Esophagus muscularis mucosa (tissue), 4 donors: Measurements from ENCODE around the gene NBEA. TPM values are rescaled to one million over a fixed set of nuclear protein-coding genes. Genes with fewer than 3 reads are reported as not detected.

Experiments
- DNase-seq: peaks from one replicate; pipeline ENCODE4 v3.0.0-alpha.2; 2017; ENCODE audit errors: extremely low spot score
- H3K27ac ChIP-seq, 4 donors: fragments of 200-600 bp; sonication (generic); replicated peaks in 1 of 4; 1 replicate in 3 of 4; 2 replicates in 1 of 4; pipeline ENCODE4 v1.5.1; 2016 to 2019; ENCODE audit warnings: mild to moderate bottlenecking in 1 of 4
- H3K27me3 ChIP-seq, 4 donors: fragments of 200-600 bp; sonication (generic); one replicate each; pipeline versions ENCODE4 v1.5.1 to v1.6.0; 2016 to 2019
- H3K36me3 ChIP-seq, 4 donors: fragments of 200-600 bp; sonication (generic); one replicate each; pipeline ENCODE4 v1.5.1; 2016 to 2019
- H3K4me1 ChIP-seq, 4 donors: fragments of 200-600 bp; sonication (generic); one replicate each; pipeline ENCODE4 v1.5.1; 2016 to 2019
- H3K4me3 ChIP-seq, 4 donors: fragments of 200-600 bp; sonication (generic); 1 replicate in 2 of 4; 2 replicates in 2 of 4; pipeline ENCODE4 v1.5.1; 2016 to 2019; ENCODE audit warnings: mild to moderate bottlenecking in 4 of 4, moderate library complexity in 1 of 4
- H3K9me3 ChIP-seq, 4 donors: fragments of 200-600 bp; sonication (generic); 1 replicate in 3 of 4; 2 replicates in 1 of 4; pipeline ENCODE4 v1.5.1; 2016 to 2019
- EP300 ChIP-seq: sonication (generic); formaldehyde crosslinking; IDR thresholded peaks from one replicate; pipeline ENCODE4 v1.6.1; 2017; ENCODE audit warnings: antibody characterized with exemption
- POLR2A ChIP-seq: fragments of 450-650 bp; IDR thresholded peaks from one replicate; pipeline ENCODE4 v1.6.1; 2017; ENCODE audit warnings: antibody characterized with exemption, moderate library complexity, mild to moderate bottlenecking, low read depth
- POLR2AphosphoS5 ChIP-seq, 2 donors: sonication (generic); formaldehyde crosslinking; IDR thresholded peaks; one replicate each; pipeline ENCODE4 v1.6.1; 2017; ENCODE audit warnings: antibody characterized with exemption in 2 of 2
- WGBS: methylation state at CpG from one replicate; pipeline ENCODE4 v1.1.5; 2018; 5-methylcytosine and 5-hydroxymethylcytosine counted together
- intact Hi-C: fragments of 100-400 bp; cut with DNase I; formaldehyde crosslinking; loops from one replicate; pipeline ENCODE4 v1.15.1; 2023
- total RNA-seq, 4 donors: library from RNA; depleted of rRNA; stranded (reverse); fragments of >200 nt; gene quantifications; one replicate each; pipeline versions ENCODE4 v1.1.0 to v1.2.1, GENCODE V29; 2016
- TF ChIP-seq, protein P1 (sequence below), 3 experiments: fragments of 200-600 bp in 2 of 3; fragments of 450-650 bp in 1 of 3; sonication (generic) in 2 of 3; IDR thresholded peaks; one replicate each; pipeline ENCODE4 v1.5.1; 2017 to 2019; ENCODE audit warnings: antibody characterized with exemption in 3 of 3, mild to moderate bottlenecking in 2 of 3, moderate library complexity in 1 of 3

NBEA gene
- total RNA-seq, 4 donors from 2014 or later, result 21.0 to 30.8 (median 25.0) TPM

DNA sequence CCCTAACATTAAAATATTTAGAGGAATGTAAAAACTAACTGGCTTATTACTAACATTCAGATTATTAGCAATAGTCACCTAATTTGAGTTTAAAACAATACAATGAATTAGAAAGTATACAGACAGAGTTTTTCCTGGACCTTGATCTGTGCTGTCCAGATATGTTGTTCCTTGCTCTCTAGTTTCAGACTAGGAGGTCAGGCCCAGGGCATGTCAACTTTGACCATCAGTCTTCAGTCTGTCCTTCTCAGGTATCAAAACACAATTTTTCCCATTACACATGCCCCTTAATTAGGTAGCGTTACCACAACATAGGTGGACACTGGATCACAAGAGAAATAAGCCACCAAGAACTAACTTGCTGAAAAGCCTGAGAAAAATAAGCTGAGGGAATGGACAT lies 337.4 kb downstream of the NBEA start:
- TF ChIP-seq POLR2A (no peak), POLR2AphosphoS5 (IDR thresholded peaks at IDR 0.05) (no peak)
- WGBS, result 88% methylated on average over 1 of the region's 1 CpG
- H3K27me3 ChIP-seq, result no peaks in the 10 kb centered on the region
- DNase-seq, result no peak
- no peaks in the 10 kb centered on the region for H3K9me3 ChIP-seq
- H3K4me1 ChIP-seq, result no peaks in the 10 kb centered on the region
- H3K36me3 ChIP-seq, result no peaks in the 10 kb centered on the region
- intact Hi-C loops, result no loop called here
- no peak overlapping the region for H3K4me3 ChIP-seq
- H3K27ac ChIP-seq, result no peak overlapping the region

DNA sequence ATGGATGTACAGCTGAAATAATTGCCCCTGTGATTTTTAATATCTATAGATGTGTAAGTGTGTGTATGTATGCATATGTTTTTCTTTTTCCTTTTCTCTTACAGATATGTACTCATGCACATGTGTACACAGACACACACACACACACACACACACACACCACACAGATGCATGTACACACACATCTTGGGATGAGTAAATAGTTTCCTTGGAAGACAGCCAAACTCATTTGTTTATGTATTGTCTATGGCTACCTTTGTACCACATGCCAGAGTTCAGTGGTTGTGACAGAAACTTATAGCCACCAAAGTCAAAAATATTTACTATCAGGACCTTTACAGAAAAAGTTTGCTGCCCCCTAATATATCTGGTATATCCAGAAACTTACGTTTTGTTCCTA lies 341.8 kb downstream of the NBEA start:
- 90% methylated on average over 1 of the region's 1 CpG for WGBS
- H3K4me3 ChIP-seq, result no peak overlapping the region
- H3K27ac ChIP-seq, result no peak overlapping the region
- no peaks in the 10 kb centered on the region for H3K27me3 ChIP-seq
- intact Hi-C loops, result no loop called here
- TF ChIP-seq POLR2A, result no peak
- no peak for TF ChIP-seq POLR2AphosphoS5 (IDR thresholded peaks at IDR 0.05)
- TF ChIP-seq EP300, result no peak
- TF ChIP-seq, protein P1, sequence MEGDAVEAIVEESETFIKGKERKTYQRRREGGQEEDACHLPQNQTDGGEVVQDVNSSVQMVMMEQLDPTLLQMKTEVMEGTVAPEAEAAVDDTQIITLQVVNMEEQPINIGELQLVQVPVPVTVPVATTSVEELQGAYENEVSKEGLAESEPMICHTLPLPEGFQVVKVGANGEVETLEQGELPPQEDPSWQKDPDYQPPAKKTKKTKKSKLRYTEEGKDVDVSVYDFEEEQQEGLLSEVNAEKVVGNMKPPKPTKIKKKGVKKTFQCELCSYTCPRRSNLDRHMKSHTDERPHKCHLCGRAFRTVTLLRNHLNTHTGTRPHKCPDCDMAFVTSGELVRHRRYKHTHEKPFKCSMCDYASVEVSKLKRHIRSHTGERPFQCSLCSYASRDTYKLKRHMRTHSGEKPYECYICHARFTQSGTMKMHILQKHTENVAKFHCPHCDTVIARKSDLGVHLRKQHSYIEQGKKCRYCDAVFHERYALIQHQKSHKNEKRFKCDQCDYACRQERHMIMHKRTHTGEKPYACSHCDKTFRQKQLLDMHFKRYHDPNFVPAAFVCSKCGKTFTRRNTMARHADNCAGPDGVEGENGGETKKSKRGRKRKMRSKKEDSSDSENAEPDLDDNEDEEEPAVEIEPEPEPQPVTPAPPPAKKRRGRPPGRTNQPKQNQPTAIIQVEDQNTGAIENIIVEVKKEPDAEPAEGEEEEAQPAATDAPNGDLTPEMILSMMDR (IDR thresholded peaks at IDR 0.05), result no peak
- no peaks in the 10 kb centered on the region for H3K4me1 ChIP-seq
- H3K9me3 ChIP-seq, result no peaks in the 10 kb centered on the region
- H3K36me3 ChIP-seq, result no peaks in the 10 kb centered on the region
- no peak for DNase-seq

DNA sequence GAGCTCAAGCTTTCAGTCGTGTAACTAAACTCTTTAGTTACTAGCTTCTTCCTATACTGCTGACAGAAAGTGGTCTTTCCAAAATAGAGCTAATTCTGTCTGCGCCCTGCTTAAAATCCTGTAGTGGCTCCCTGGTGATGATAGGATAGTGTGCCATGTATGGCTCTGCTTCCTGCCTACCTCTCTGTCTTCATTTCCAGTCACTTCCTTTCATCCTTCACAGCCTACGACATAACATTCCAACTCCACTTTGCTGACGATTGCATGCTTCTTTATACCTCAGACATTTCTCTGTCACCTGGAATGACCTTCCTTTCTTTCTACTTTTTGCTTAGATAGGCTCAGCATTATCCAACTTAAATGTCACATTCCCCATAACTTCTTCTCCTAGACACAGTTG lies 343.6 kb downstream of the NBEA start:
- 80% methylated on average over 4 of the region's 4 CpGs for WGBS
- no peaks in the 10 kb centered on the region for H3K36me3 ChIP-seq
- DNase-seq, result no peak
- H3K27ac ChIP-seq, result no peak overlapping the region
- no peaks in the 10 kb centered on the region for H3K9me3 ChIP-seq
- no peaks in the 10 kb centered on the region for H3K4me1 ChIP-seq
- intact Hi-C loops, result no loop called here
- no peak overlapping the region for H3K4me3 ChIP-seq
- TF ChIP-seq EP300 (no peak), POLR2AphosphoS5 (IDR thresholded peaks at IDR 0.05) (no peak), POLR2A (no peak)
- TF ChIP-seq, protein P1 (IDR thresholded peaks at IDR 0.05), result no peak
- H3K27me3 ChIP-seq, result no peaks in the 10 kb centered on the region

DNA sequence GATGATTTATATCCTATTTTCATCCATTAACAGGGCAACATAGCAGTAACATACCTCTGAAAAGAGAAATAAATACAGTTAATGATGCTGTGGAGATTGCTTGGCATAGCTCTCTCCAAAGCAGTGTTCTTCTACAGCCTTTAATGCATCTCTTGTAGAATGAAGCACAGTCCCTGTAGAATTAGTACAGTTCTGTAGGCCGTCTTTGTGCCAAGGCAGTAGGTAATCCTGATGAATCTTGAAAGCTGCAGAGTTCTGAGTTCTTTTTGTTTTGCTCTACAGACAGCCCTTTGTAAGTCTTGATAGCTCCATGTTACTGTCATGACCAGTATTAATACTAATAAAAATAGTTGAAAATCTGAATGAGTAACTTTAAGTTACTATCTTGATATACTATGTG lies 350.3 kb downstream of the NBEA start:
- intact Hi-C loops, result no loop called here
- TF ChIP-seq, protein P1 (IDR thresholded peaks at IDR 0.05), result no peak
- TF ChIP-seq EP300 (no peak), POLR2AphosphoS5 (IDR thresholded peaks at IDR 0.05) (no peak), POLR2A (no peak)
- WGBS, result 92% methylated on average over 1 of the region's 1 CpG
- DNase-seq, result no peak
- no peaks in the 10 kb centered on the region for H3K4me1 ChIP-seq
- H3K36me3 ChIP-seq, result no peaks in the 10 kb centered on the region
- H3K27me3 ChIP-seq, result no peaks in the 10 kb centered on the region
- no peak overlapping the region for H3K27ac ChIP-seq
- no peak overlapping the region for H3K4me3 ChIP-seq
- H3K9me3 ChIP-seq, result no peaks in the 10 kb centered on the region

DNA sequence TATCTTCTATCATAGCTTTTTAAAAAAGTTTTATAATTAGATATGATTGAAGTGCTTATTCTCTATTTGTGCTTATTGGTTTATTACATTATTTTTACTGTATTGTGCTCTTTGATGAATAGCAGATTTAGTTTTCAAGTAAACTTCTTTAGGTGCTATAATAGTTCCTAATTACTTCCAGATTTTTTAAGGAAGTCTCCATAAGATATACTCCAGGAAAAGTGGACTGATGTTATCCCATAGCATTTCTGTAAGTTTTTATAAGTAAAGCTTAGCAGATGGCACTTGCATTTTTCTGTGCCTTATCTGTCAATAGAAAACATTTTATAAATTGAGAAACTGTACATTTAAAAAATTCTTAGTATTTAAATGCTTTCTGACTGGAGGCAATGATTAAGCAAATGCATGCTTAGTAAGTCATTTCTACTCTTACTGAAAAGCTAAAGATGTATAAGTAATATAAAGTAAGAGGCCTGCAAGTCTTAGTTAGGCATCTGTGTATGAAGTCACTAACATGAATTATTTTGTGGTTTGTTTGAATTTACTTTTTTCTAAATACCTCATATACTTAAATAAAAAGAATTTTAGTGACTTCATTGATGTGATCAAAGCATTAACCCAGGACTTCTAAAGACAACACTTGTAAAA lies 351.6 kb downstream of the NBEA start:
- DNase-seq, result no peak
- Histone ChIP-seq H3K4me3 (no peak overlapping the region), H3K27ac (no peak overlapping the region), H3K36me3 (no peaks in the 10 kb centered on the region), H3K4me1 (no peaks in the 10 kb centered on the region), H3K9me3 (no peaks in the 10 kb centered on the region), H3K27me3 (no peaks in the 10 kb centered on the region)
- TF ChIP-seq POLR2A (no peak), EP300 (no peak), POLR2AphosphoS5 (IDR thresholded peaks at IDR 0.05) (no peak)
- TF ChIP-seq, protein P1 (IDR thresholded peaks at IDR 0.05), result no peak
- intact Hi-C loops, result no loop called here
